Transverse colon (tissue), 3 donors: ENCODE results near the gene NFASC.

Experiments used
- CTCF ChIP-seq, 5 experiments: fragments of 200-600 bp in 3 of 5; fragments of 450-650 bp in 2 of 5; sonication (generic) in 3 of 5; IDR thresholded peaks; 1 replicate in 2 of 5; 2 replicates in 3 of 5; pipeline ENCODE4 v1.5.1; 2016 to 2017; ENCODE audit warnings: antibody characterized with exemption in 5 of 5, inconsistent platforms in 3 of 5, mild to moderate bottlenecking in 2 of 5, moderate library complexity in 1 of 5
- EP300 ChIP-seq: sonication (generic); formaldehyde crosslinking; IDR thresholded peaks from one replicate; pipeline ENCODE4 v1.6.1; 2017; ENCODE audit warnings: antibody characterized with exemption, low read depth

- TF ChIP-seq CTCF (IDR thresholded peaks at IDR 0.05): no peak
- TF ChIP-seq EP300: no peak
Measured at GRCh38 chr1:204988196-204988595, 117.5 kb downstream of the NFASC start.
